Right atrium auricular region (tissue), 2 donors: ENCODE results near the gene ACTR8. TPM values are rescaled to one million over a fixed set of nuclear protein-coding genes. Genes with fewer than 3 reads are reported as not detected.
A peak's percentile ranks its signal among the peaks of the same experiment; 100 is the strongest.

Source experiments
- DNase-seq: peaks from one replicate; pipeline ENCODE4 v3.0.0-alpha.2; 2019; ENCODE audit warnings: low spot score
- H3K27ac ChIP-seq, 2 donors: fragments of 200-600 bp; sonication (generic); 1 replicate in 1 of 2; 2 replicates in 1 of 2; pipeline ENCODE4 v1.5.1; 2016 to 2019
- H3K27me3 ChIP-seq, 2 donors: fragments of 200-600 bp; sonication (generic); one replicate each; pipeline versions ENCODE4 v1.5.1 to v1.6.0; 2017 to 2019
- H3K36me3 ChIP-seq: fragments of 200-600 bp; sonication (generic); one replicate; pipeline ENCODE4 v1.5.1; 2016
- H3K4me1 ChIP-seq, 2 donors: fragments of 200-600 bp; sonication (generic); one replicate each; pipeline versions ENCODE4 v1.5.1 to v1.6.0; 2017 to 2019
- H3K4me3 ChIP-seq, 2 donors: fragments of 200-600 bp; sonication (generic); 1 replicate in 1 of 2; 2 replicates in 1 of 2; pipeline ENCODE4 v1.5.1; 2017 to 2019; ENCODE audit warnings: mild to moderate bottlenecking in 1 of 2, moderate library complexity in 1 of 2
- H3K9me3 ChIP-seq, 2 donors: fragments of 200-600 bp; sonication (generic); one replicate each; pipeline ENCODE4 v1.5.1; 2019
- CTCF ChIP-seq, 2 donors: fragments of 200-600 bp; sonication (generic); IDR thresholded peaks; one replicate each; pipeline ENCODE4 v1.5.1; 2019; ENCODE audit warnings: antibody characterized with exemption in 2 of 2
- total RNA-seq, 2 donors: library from RNA; depleted of rRNA; stranded (reverse); fragments of >200 nt; gene quantifications; one replicate each; pipeline ENCODE4 v1.1.0, GENCODE V29; 2016

The ACTR8 gene
- total RNA-seq, 2 donors from 2014 or later, result 23.7 to 24.3 TPM

GRCh38 chr3:53846134-53846850 is 35.7 kb downstream of the ACTR8 start, which contains the start of the genes CHDH and IL17RB:
TSS of gene CHDH (minus strand) at chr3:53846419. CDS start at chr3:53824008, 22,411 bp downstream.
TSS of gene IL17RB (plus strand) at chr3:53846568. CDS start at chr3:53846589, 21 bp downstream.
- Histone ChIP-seq H3K4me1 (peaks cover 0 to 29% of the 10 kb centered on the region in 2 donors), H3K27me3 (no peaks in the 10 kb centered on the region), H3K36me3 (no peaks in the 10 kb centered on the region), H3K4me3 (peak within 1 kb of the TSS; percentile 55 to 73), H3K27ac (peak within 1 kb of the TSS; percentile 77 to 79), H3K9me3 (no peaks in the 10 kb centered on the region)
- TF ChIP-seq CTCF (IDR thresholded peaks at IDR 0.05), result no peak
- no peak for DNase-seq

GRCh38 chr3:53845881-53846133 is 36.1 kb downstream of the ACTR8 start:
- peak in 1 of 2 donors; percentile 3 for TF ChIP-seq CTCF (IDR thresholded peaks at IDR 0.05)
- Histone ChIP-seq H3K27me3 (no peaks in the 10 kb centered on the region), H3K36me3 (no peaks in the 10 kb centered on the region), H3K4me3 (peak overlapping the region; percentile 55 to 73), H3K27ac (peak overlapping the region; percentile 77 to 79), H3K4me1 (peaks cover 0 to 29% of the 10 kb centered on the region in 2 donors), H3K9me3 (no peaks in the 10 kb centered on the region)
- DNase-seq, result no peak

- peak overlapping the region; percentile 55 to 73 for H3K4me3 ChIP-seq
- no peaks in the 10 kb centered on the region for H3K9me3 ChIP-seq
- peak; percentile 71 for DNase-seq
- peaks cover 0 to 29% of the 10 kb centered on the region in 2 donors for H3K4me1 ChIP-seq
- no peaks in the 10 kb centered on the region for H3K27me3 ChIP-seq
- no peaks in the 10 kb centered on the region for H3K36me3 ChIP-seq
- peak in 1 of 2 donors; percentile 49 for TF ChIP-seq CTCF (IDR thresholded peaks at IDR 0.05)
- peak overlapping the region; percentile 77 to 79 for H3K27ac ChIP-seq
These were observed 36.7 kb downstream of the ACTR8 start for GRCh38 chr3:53845103-53845880.

- no peak overlapping the region for H3K27ac ChIP-seq
- no peaks in the 10 kb centered on the region for H3K27me3 ChIP-seq
- DNase-seq, result no peak
- H3K4me3 ChIP-seq, result no peak overlapping the region
- no peaks in the 10 kb centered on the region for H3K36me3 ChIP-seq
- no peaks in the 10 kb centered on the region for H3K9me3 ChIP-seq
- H3K4me1 ChIP-seq, result peaks cover 0 to 29% of the 10 kb centered on the region in 2 donors
- TF ChIP-seq CTCF (IDR thresholded peaks at IDR 0.05), result no peak
These were observed 37.5 kb downstream of the ACTR8 start for GRCh38 chr3:53844262-53845102.

GRCh38 chr3:53843195-53844177 is 38.5 kb downstream of the ACTR8 start:
- TF ChIP-seq CTCF (IDR thresholded peaks at IDR 0.05), result no peak
- Histone ChIP-seq H3K9me3 (no peaks in the 10 kb centered on the region), H3K27me3 (no peaks in the 10 kb centered on the region), H3K27ac (peak overlapping the region in 1 of 2 donors; percentile 7), H3K36me3 (no peaks in the 10 kb centered on the region), H3K4me3 (no peak overlapping the region), H3K4me1 (peaks cover 0 to 29% of the 10 kb centered on the region in 2 donors)
- DNase-seq, result no peak
